ENCODE measurements around the gene ZNF580.

GRCh38 chr19:55625004-55625326 lies 15.8 kb upstream of the ZNF580 start:
- TF ChIP-seq EP300 (IDR thresholded peaks at IDR 0.05) (no peak), POLR2AphosphoS5 (IDR thresholded peaks at IDR 0.05) (no peak)
